ENCODE measurements around the gene DPYD.

Gene DPYD

DNA sequence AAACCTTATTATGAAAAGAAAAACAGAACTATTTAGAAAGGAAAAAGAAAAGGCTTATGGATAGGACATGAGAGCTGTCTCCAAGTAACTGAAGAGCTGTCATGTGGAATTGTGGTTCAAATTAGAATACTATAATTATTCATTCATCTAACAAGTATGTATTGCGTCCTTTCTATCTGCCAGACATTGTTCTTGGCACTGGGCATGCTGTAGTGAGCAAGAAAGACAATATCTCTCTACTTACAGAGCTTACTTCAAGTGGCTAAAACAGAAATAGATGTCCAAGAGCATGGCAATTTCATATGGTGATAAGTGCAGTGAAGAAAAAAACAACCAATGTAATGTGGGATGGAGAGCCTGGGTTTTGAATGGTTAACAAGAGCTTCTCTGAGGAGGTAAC lies 413.0 kb downstream of the DPYD start:
- H3K27me3 ChIP-seq (replicated peaks; ENCODE audit: control insufficient read depth, insufficient read depth, low read length): no peaks in the 10 kb centered on the region
- H3K4me3 ChIP-seq (replicated peaks; ENCODE audit: low read depth, low read length): no peak overlapping the region
- H3K36me3 ChIP-seq (ENCODE audit: control insufficient read depth, insufficient read depth, low read length): no peaks in the 10 kb centered on the region
- DNase-seq (ENCODE audit: extremely low read depth, insufficient read length): no peak
- TF ChIP-seq, protein P1, sequence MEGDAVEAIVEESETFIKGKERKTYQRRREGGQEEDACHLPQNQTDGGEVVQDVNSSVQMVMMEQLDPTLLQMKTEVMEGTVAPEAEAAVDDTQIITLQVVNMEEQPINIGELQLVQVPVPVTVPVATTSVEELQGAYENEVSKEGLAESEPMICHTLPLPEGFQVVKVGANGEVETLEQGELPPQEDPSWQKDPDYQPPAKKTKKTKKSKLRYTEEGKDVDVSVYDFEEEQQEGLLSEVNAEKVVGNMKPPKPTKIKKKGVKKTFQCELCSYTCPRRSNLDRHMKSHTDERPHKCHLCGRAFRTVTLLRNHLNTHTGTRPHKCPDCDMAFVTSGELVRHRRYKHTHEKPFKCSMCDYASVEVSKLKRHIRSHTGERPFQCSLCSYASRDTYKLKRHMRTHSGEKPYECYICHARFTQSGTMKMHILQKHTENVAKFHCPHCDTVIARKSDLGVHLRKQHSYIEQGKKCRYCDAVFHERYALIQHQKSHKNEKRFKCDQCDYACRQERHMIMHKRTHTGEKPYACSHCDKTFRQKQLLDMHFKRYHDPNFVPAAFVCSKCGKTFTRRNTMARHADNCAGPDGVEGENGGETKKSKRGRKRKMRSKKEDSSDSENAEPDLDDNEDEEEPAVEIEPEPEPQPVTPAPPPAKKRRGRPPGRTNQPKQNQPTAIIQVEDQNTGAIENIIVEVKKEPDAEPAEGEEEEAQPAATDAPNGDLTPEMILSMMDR (IDR thresholded peaks at IDR 0.05; ENCODE audit: insufficient read depth, low read length, poor library complexity, severe bottlenecking): no peak

DNA sequence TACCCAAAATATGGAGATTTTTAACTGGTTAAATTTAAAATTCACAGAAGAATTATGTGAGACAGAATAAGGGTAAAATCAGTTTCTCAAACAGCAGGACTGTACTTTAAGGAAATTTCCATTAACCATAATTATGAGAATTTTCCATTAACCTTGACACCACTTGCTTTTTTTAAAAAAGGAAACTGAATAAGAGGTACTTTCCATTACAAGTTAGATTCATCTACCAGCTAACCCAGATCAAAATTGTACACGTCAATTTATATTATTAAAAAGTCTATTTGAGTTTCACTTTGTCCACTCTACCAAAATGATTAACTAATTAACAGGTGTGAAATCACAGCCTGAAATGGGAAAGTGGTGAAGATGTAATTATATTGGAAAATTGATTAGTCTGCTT lies 414.5 kb downstream of the DPYD start:
- no peak for DNase-seq (ENCODE audit: extremely low read depth, insufficient read length)
- TF ChIP-seq, protein P1 (IDR thresholded peaks at IDR 0.05; ENCODE audit: insufficient read depth, low read length, poor library complexity, severe bottlenecking): no peak

DNA sequence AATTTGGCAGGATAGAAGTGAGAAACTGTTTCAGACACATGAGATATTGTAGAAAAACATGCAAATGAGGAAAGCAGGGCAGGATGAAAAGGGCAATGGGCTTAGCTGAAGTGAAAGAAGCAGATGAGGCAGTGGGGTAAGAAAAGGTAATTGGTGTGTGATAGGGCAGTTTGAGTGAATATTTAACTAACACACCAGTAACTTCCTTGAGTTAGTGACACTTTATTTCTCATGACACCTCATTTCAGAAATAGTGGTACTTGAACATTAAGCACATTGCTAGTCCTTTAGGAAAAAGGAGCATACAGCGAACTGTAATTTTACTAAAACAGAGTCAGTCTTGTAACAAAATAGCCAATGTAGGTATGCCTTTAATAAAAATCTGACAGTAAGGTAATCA lies 415.0 kb downstream of the DPYD start:
- H3K36me3 ChIP-seq (ENCODE audit: control insufficient read depth, insufficient read depth, low read length): no peaks in the 10 kb centered on the region
- TF ChIP-seq, protein P1 (IDR thresholded peaks at IDR 0.05; ENCODE audit: insufficient read depth, low read length, poor library complexity, severe bottlenecking): no peak
- H3K4me3 ChIP-seq (replicated peaks; ENCODE audit: low read depth, low read length): no peak overlapping the region
- no peaks in the 10 kb centered on the region for H3K27me3 ChIP-seq (replicated peaks; ENCODE audit: control insufficient read depth, insufficient read depth, low read length)
- DNase-seq (ENCODE audit: extremely low read depth, insufficient read length): no peak

More for the DNA sequence above, 414.5 kb downstream of the DPYD start:
- no peak overlapping the region for H3K4me3 ChIP-seq (replicated peaks; ENCODE audit: low read depth, low read length)
- no peaks in the 10 kb centered on the region for H3K27me3 ChIP-seq (replicated peaks; ENCODE audit: control insufficient read depth, insufficient read depth, low read length)
- no peaks in the 10 kb centered on the region for H3K36me3 ChIP-seq (ENCODE audit: control insufficient read depth, insufficient read depth, low read length)

DNA sequence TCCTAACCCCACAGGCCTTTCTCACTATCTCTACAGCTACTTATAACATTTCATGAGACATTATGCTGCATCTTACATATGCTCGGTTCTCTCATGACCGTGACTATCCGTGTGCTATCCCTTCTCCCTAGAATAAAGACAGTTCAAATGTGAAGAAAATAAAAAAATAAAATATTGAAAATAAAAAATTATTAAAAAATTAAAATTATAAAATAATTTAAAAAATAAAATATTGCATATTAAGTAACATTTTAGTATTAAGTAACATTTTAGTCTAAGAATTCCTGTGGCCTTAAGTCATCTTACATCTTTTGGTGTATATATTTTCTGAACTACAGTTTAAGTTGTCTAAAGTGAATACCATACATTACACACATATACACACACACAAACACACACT lies 415.5 kb downstream of the DPYD start:
- Histone ChIP-seq H3K4me3 (replicated peaks; ENCODE audit: low read depth, low read length) (no peak overlapping the region), H3K36me3 (ENCODE audit: control insufficient read depth, insufficient read depth, low read length) (no peaks in the 10 kb centered on the region)
- DNase-seq (ENCODE audit: extremely low read depth, insufficient read length): no peak

GRCh38 chr1:97502360-97502759 lies 418.5 kb downstream of the DPYD start:
- no peak overlapping the region for H3K4me3 ChIP-seq (replicated peaks; ENCODE audit: low read depth, low read length)
- no peaks in the 10 kb centered on the region for H3K27me3 ChIP-seq (replicated peaks; ENCODE audit: control insufficient read depth, insufficient read depth, low read length)
- DNase-seq (ENCODE audit: extremely low read depth, insufficient read length): no peak
- TF ChIP-seq, protein P1 (IDR thresholded peaks at IDR 0.05; ENCODE audit: insufficient read depth, low read length, poor library complexity, severe bottlenecking): no peak
- H3K36me3 ChIP-seq (ENCODE audit: control insufficient read depth, insufficient read depth, low read length): no peaks in the 10 kb centered on the region

More for the DNA sequence above, 415.5 kb downstream of the DPYD start:
- TF ChIP-seq, protein P1 (IDR thresholded peaks at IDR 0.05; ENCODE audit: insufficient read depth, low read length, poor library complexity, severe bottlenecking): no peak
- no peaks in the 10 kb centered on the region for H3K27me3 ChIP-seq (replicated peaks; ENCODE audit: control insufficient read depth, insufficient read depth, low read length)

GRCh38 chr1:97501628-97502027 lies 419.2 kb downstream of the DPYD start:
- no peaks in the 10 kb centered on the region for H3K27me3 ChIP-seq (replicated peaks; ENCODE audit: control insufficient read depth, insufficient read depth, low read length)
- no peaks in the 10 kb centered on the region for H3K36me3 ChIP-seq (ENCODE audit: control insufficient read depth, insufficient read depth, low read length)
- TF ChIP-seq, protein P1 (IDR thresholded peaks at IDR 0.05; ENCODE audit: insufficient read depth, low read length, poor library complexity, severe bottlenecking): no peak
- no peak overlapping the region for H3K4me3 ChIP-seq (replicated peaks; ENCODE audit: low read depth, low read length)
- no peak for DNase-seq (ENCODE audit: extremely low read depth, insufficient read length)
